Thyroid gland (tissue), 4 donors: ENCODE measurements around the gene A1CF. TPM values are rescaled to one million over a fixed set of nuclear protein-coding genes. Genes with fewer than 3 reads are reported as not detected.

ENCODE experiments used
- DNase-seq, 2 donors: peaks; one replicate each; pipeline ENCODE4 v3.0.0-alpha.2; 2019
- H3K27ac ChIP-seq, 3 donors: fragments of 200-600 bp; sonication (generic); 1 replicate in 2 of 3; 2 replicates in 1 of 3; pipeline ENCODE4 v1.5.1; 2016 to 2019; ENCODE audit warnings: mild to moderate bottlenecking in 1 of 3, moderate library complexity in 1 of 3
- H3K27me3 ChIP-seq: fragments of 200-600 bp; sonication (generic); one replicate; pipeline ENCODE4 v1.5.1; 2019
- H3K36me3 ChIP-seq, 2 donors: fragments of 200-600 bp; sonication (generic); one replicate each; pipeline ENCODE4 v1.5.1; 2016 to 2019
- H3K4me1 ChIP-seq, 2 donors: fragments of 200-600 bp; sonication (generic); one replicate each; pipeline ENCODE4 v1.5.1; 2017 to 2019
- H3K4me3 ChIP-seq, 3 donors: fragments of 200-600 bp; sonication (generic); replicated peaks in 1 of 3; 1 replicate in 2 of 3; 2 replicates in 1 of 3; pipeline ENCODE4 v1.5.1; 2016; ENCODE audit warnings: mild to moderate bottlenecking in 1 of 3
- H3K9me3 ChIP-seq: fragments of 200-600 bp; sonication (generic); one replicate; pipeline ENCODE4 v1.5.1; 2017
- CTCF ChIP-seq, 6 experiments: fragments of 200-600 bp in 3 of 6; fragments of 450-650 bp in 3 of 6; sonication (generic) in 3 of 6; IDR thresholded peaks; one replicate each; pipeline ENCODE4 v1.5.1; 2016 to 2019; ENCODE audit warnings: antibody characterized with exemption in 6 of 6, mild to moderate bottlenecking in 2 of 6, inconsistent platforms in 1 of 6, moderate library complexity in 1 of 6
- POLR2A ChIP-seq, 2 donors: fragments of 450-650 bp; IDR thresholded peaks; one replicate each; pipeline ENCODE4 v1.6.1; 2017; ENCODE audit warnings: antibody characterized with exemption in 2 of 2, mild to moderate bottlenecking in 2 of 2, moderate library complexity in 1 of 2
- WGBS, 2 donors: methylation state at CpG; one replicate each; pipeline ENCODE4 v1.1.5; 2017; 5-methylcytosine and 5-hydroxymethylcytosine counted together
- intact Hi-C: fragments of 100-400 bp; cut with DNase I; formaldehyde crosslinking; loops from one replicate; pipeline ENCODE4 v1.15.1; 2023
- total RNA-seq, 4 donors: library from RNA; depleted of rRNA; stranded (reverse); fragments of >200 nt; gene quantifications; one replicate each; pipeline ENCODE4 v1.2.3, GENCODE V29; 2016

The A1CF gene
- total RNA-seq, 4 donors from 2014 or later = not detected

- Histone ChIP-seq H3K4me1 (no peaks in the 10 kb centered on the region), H3K27me3 (no peaks in the 10 kb centered on the region), H3K36me3 (no peaks in the 10 kb centered on the region), H3K27ac (no peak overlapping the region), H3K4me3 (no peak overlapping the region), H3K9me3 (no peaks in the 10 kb centered on the region)
- intact Hi-C loops = no loop called here
- 92% methylated on average over 6 of the region's 6 CpGs for WGBS, 2 donors
- DNase-seq = no peak
- TF ChIP-seq CTCF (IDR thresholded peaks at IDR 0.05) = no peak
- TF ChIP-seq POLR2A (IDR thresholded peaks at IDR 0.05) = no peak
These were observed 33.3 kb downstream of the A1CF start for GRCh38 chr10:50851884-50852671.

GRCh38 chr10:50850578-50851230 lies 34.7 kb downstream of the A1CF start:
- WGBS, 2 donors = 71 to 77% methylated on average over 5 of the region's 5 CpGs
- no peaks in the 10 kb centered on the region for H3K27me3 ChIP-seq
- H3K4me1 ChIP-seq = no peaks in the 10 kb centered on the region

GRCh38 chr10:50846753-50847152 lies 38.7 kb downstream of the A1CF start:
- H3K4me1 ChIP-seq = no peaks in the 10 kb centered on the region
- H3K27me3 ChIP-seq = no peaks in the 10 kb centered on the region
- intact Hi-C loops = no loop called here
- no peaks in the 10 kb centered on the region for H3K36me3 ChIP-seq
- no peak for TF ChIP-seq POLR2A (IDR thresholded peaks at IDR 0.05)
- no peak for TF ChIP-seq CTCF (IDR thresholded peaks at IDR 0.05)
- WGBS, 2 donors = 89 to 90% methylated on average over 1 of the region's 1 CpG
- H3K27ac ChIP-seq = no peak overlapping the region
- no peak for DNase-seq
- H3K4me3 ChIP-seq = no peak overlapping the region
- no peaks in the 10 kb centered on the region for H3K9me3 ChIP-seq

More at GRCh38 chr10:50850578-50851230, 34.7 kb downstream of the A1CF start:
- Histone ChIP-seq H3K27ac (no peak overlapping the region), H3K9me3 (no peaks in the 10 kb centered on the region), H3K36me3 (no peaks in the 10 kb centered on the region), H3K4me3 (no peak overlapping the region)
- TF ChIP-seq POLR2A (IDR thresholded peaks at IDR 0.05) (no peak), CTCF (IDR thresholded peaks at IDR 0.05) (no peak)
- intact Hi-C loops = no loop called here
- DNase-seq = no peak

GRCh38 chr10:50837095-50837494 lies 48.3 kb downstream of the A1CF start:
- H3K36me3 ChIP-seq = no peaks in the 10 kb centered on the region
- no peak for DNase-seq
- H3K4me1 ChIP-seq = no peaks in the 10 kb centered on the region
- H3K27me3 ChIP-seq = no peaks in the 10 kb centered on the region
- no peak overlapping the region for H3K4me3 ChIP-seq
- TF ChIP-seq POLR2A (IDR thresholded peaks at IDR 0.05) (no peak), CTCF (IDR thresholded peaks at IDR 0.05) (no peak)
- H3K9me3 ChIP-seq = no peaks in the 10 kb centered on the region
- H3K27ac ChIP-seq = no peak overlapping the region
- intact Hi-C loops = no loop called here
- WGBS, 2 donors = 81 to 88% methylated on average over 1 of the region's 1 CpG

- 54 to 72% methylated on average over 3 of the region's 3 CpGs for WGBS, 2 donors
- intact Hi-C loops = no loop called here
- TF ChIP-seq POLR2A (IDR thresholded peaks at IDR 0.05) (no peak), CTCF (IDR thresholded peaks at IDR 0.05) (no peak)
- Histone ChIP-seq H3K4me3 (no peak overlapping the region), H3K27ac (no peak overlapping the region), H3K36me3 (no peaks in the 10 kb centered on the region), H3K27me3 (no peaks in the 10 kb centered on the region), H3K9me3 (no peaks in the 10 kb centered on the region), H3K4me1 (no peaks in the 10 kb centered on the region)
- DNase-seq = no peak
These were observed 53.2 kb downstream of the A1CF start for GRCh38 chr10:50832171-50832751.
